ENCODE measurements around the gene GTF2A1L.

GRCh38 chr2:48619526-48619925 lies 1.9 kb downstream of the GTF2A1L start:
- TF ChIP-seq POLR2A (IDR thresholded peaks at IDR 0.05) (no peak), CTCF (IDR thresholded peaks at IDR 0.05) (no peak)

All from breast epithelium (tissue), 3 donors.